ENCODE results near the gene TXNDC15.

DNA sequence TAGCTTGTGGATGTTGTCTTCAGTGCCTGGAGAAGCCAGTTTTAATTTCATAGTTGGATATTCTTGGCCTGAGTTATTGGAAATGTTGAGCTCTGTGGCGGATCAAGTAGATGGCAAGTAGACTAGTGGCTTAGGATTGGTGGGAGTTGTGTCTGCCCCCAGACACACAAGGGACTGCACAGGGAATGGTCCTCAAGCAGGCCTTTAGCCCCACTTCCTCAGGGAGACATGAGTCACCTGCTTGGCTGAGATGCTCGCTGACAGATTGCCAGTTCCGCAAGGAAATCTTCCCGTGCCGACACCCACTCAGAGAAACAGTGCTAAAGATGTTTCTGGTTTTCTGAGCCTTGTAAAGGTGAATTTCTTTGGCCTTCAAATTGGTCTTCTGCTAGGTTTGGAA is 74.7 kb downstream of the TXNDC15 start:
- TF ChIP-seq, protein P1, sequence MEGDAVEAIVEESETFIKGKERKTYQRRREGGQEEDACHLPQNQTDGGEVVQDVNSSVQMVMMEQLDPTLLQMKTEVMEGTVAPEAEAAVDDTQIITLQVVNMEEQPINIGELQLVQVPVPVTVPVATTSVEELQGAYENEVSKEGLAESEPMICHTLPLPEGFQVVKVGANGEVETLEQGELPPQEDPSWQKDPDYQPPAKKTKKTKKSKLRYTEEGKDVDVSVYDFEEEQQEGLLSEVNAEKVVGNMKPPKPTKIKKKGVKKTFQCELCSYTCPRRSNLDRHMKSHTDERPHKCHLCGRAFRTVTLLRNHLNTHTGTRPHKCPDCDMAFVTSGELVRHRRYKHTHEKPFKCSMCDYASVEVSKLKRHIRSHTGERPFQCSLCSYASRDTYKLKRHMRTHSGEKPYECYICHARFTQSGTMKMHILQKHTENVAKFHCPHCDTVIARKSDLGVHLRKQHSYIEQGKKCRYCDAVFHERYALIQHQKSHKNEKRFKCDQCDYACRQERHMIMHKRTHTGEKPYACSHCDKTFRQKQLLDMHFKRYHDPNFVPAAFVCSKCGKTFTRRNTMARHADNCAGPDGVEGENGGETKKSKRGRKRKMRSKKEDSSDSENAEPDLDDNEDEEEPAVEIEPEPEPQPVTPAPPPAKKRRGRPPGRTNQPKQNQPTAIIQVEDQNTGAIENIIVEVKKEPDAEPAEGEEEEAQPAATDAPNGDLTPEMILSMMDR (IDR thresholded peaks at IDR 0.05), result no peak
- no peak for TF ChIP-seq POLR2AphosphoS5 (IDR thresholded peaks at IDR 0.05; ENCODE audit: low read depth, low read length)
- TF ChIP-seq REST (IDR thresholded peaks at IDR 0.05; ENCODE audit: insufficient read depth in 1 of 2, low read depth in 2 of 2, low read length in 1 of 2), result no peak
- TF ChIP-seq TCF7L2 (IDR thresholded peaks at IDR 0.05; ENCODE audit: low read depth, low read length), result no peak
